BJ (cell line): ENCODE data around the gene OPRL1. TPM values are rescaled to one million over a fixed set of nuclear protein-coding genes. Genes with fewer than 3 reads are reported as not detected.
"Not testable (repeated sequence)": the region's sequence is repeated elsewhere in the genome, so short reads cannot be mapped to it uniquely, and the experiment has no call there.

Source experiments
- CTCF ChIA-PET: fragments of 350-600 bp; formaldehyde crosslinking; extraction: SDS; loops from one replicate; lab custom pipeline; 2021; ENCODE audit warnings: antibody characterized with exemption, inconsistent platforms; lab: Yijun Ruan, JAX
- POLR2A ChIA-PET: fragments of 300-600 bp; sonication (Branson Sonifier 250); formaldehyde crosslinking; extraction: SDS; loops from one replicate; lab custom pipeline; 2021; ENCODE audit warnings: antibody characterized with exemption; lab: Charles Lee
- DNase-seq: peaks from one replicate; pipeline ENCODE4 v3.0.0-alpha.2; 2011; ENCODE audit warnings: low read depth
- H3K27me3 ChIP-seq: 2 replicates; pipeline ENCODE4 v1.6.0; 2011; ENCODE audit warnings: low read length; ENCODE audit not compliant: control insufficient read depth, insufficient read depth
- H3K36me3 ChIP-seq: 2 replicates; pipeline ENCODE4 v1.5.1; 2011; ENCODE audit warnings: low read length; ENCODE audit not compliant: control insufficient read depth, insufficient read depth
- H3K4me3 ChIP-seq: 2 replicates; pipeline ENCODE4 v1.5.1; 2011; ENCODE audit warnings: low read depth, mild to moderate bottlenecking, control low read depth, low read length
- polyA plus RNA-seq: library from polyadenylated mRNA; depleted of rRNA; stranded (reverse); fragments of >200 nt; gene quantifications from 2 replicates; pipeline ENCODE4 v1.2.3, GENCODE V29; 2011
- TF ChIP-seq, protein P1 (sequence below): IDR thresholded peaks from 2 replicates; pipeline ENCODE4 v1.5.1; 2011; ENCODE audit warnings: low read depth, mild to moderate bottlenecking, control low read depth, inconsistent platforms, low read length, moderate library complexity; ENCODE audit not compliant: insufficient read depth

The OPRL1 gene
- polyA plus RNA-seq, 1 experiment: 0.97 TPM

DNA sequence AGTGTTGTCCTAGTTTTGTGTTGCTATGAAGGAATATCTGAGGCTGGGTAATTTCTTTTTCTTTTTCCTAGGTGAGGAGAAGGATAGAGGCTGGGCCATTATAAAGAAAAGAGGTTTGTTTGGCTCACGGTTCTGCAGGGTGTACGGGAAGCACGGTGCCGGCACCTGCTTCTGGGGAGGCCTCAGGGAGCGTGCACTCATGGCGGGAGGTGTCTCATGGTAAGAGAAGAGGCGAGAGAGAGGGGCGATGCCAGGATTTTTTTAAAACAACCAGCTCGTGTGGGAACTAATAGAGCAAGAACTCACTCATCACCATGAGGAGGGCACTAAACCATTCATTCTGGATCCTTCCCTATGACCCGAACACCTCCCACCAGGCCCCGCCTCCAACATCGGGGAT is 41.7 kb downstream of the OPRL1 start:
- POLR2A ChIA-PET: no interaction called here
- H3K27me3 ChIP-seq: peaks cover 4% of the 10 kb centered on the region; the same call in 1 of the 2 replicates
- no peak for DNase-seq

DNA sequence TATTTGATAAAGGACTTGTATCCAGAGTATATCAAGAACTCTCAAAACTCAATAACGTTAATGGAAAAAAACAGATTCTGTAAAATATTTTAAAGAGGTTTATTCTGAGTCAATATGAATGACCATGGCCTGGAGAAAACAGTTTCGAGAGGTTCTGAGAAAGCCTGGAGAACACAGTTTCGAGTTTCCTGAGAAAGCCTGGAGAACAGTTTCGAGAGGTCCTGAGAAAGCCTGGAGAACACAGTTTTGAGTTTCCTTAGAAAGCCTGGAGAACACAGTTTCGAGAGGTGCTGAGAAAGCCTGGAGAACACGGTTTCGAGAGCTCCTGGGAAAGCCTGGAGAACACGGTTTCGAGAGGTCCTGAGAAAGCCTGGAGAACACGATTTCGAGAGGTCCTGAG is 43.0 kb downstream of the OPRL1 start:
- H3K27me3 ChIP-seq, H3K4me3 ChIP-seq, DNase-seq, POLR2A ChIA-PET, H3K36me3 ChIP-seq: not testable (repeated sequence)
- CTCF ChIA-PET: interaction anchor here (4.2 to 5.1 kb wide), 2 partner anchors 41 to 85 kb away, joined by 35 to 49 read pairs; partner anchors contain the start of genes C20orf204, LKAAEAR1, OPRL1 and RGS19

More for the DNA sequence above, 41.7 kb downstream of the OPRL1 start:
- CTCF ChIA-PET: interaction anchor here (0.6 to 5.1 kb wide), 16 partner anchors 13 to 584 kb away, joined by 3 to 49 read pairs (median 4); partner anchors contain the start of genes C20orf204, LKAAEAR1, NPBWR2 and OPRL1
- no peaks in the 10 kb centered on the region for H3K36me3 ChIP-seq
- no peak overlapping the region for H3K4me3 ChIP-seq
- TF ChIP-seq, protein P1, sequence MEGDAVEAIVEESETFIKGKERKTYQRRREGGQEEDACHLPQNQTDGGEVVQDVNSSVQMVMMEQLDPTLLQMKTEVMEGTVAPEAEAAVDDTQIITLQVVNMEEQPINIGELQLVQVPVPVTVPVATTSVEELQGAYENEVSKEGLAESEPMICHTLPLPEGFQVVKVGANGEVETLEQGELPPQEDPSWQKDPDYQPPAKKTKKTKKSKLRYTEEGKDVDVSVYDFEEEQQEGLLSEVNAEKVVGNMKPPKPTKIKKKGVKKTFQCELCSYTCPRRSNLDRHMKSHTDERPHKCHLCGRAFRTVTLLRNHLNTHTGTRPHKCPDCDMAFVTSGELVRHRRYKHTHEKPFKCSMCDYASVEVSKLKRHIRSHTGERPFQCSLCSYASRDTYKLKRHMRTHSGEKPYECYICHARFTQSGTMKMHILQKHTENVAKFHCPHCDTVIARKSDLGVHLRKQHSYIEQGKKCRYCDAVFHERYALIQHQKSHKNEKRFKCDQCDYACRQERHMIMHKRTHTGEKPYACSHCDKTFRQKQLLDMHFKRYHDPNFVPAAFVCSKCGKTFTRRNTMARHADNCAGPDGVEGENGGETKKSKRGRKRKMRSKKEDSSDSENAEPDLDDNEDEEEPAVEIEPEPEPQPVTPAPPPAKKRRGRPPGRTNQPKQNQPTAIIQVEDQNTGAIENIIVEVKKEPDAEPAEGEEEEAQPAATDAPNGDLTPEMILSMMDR: no peak

DNA sequence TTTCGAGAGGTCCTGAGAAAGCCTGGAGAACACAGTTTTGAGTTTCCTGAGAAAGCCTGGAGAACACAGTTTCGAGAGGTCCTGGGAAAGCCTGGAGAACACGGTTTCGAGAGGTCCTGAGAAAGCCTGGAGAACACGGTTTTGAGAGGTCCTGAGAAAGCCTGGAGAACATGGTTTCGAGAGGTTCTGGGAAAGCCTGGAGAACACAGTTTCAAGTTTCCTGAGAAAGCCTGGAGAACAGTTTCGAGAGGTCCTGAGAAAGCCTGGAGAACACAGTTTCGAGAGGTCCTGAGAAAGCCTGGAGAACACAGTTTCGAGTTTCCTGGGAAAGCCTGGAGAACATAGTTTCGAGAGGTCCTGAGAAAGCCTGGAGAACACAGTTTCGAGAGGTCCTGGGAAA is 43.6 kb downstream of the OPRL1 start:
- H3K4me3 ChIP-seq, H3K36me3 ChIP-seq, DNase-seq, H3K27me3 ChIP-seq, CTCF ChIA-PET, POLR2A ChIA-PET: not testable (repeated sequence)

DNA sequence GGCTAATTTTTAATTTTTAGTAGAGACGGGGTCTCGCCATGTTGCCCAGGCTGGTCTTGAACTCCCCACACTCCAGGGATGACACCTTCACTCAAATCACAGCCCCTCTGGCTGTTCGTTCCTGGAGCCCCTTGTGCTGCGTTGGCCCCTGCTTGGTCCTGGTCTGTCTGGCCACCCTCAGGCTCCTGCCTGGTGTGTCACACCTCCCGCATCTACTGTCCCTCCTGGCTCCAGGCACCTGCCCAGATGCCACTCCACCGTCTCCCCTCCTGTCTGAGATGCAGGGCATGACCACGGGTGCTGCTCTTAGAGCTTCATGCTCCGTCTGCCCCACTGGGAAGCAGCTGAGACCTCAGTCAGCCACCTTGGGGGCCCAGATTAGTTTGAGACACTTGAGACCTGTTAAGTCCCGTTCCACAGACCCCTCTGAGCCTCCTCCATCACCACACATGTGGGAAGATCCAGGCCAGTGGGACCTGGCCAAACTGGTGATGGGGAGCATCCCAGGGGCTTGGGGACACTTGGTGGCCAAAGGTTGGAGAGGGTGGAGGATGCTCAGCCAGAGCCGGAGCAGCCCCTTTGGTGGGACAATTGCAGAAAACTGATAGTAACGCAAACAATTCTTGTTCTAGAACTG is 49.4 kb downstream of the OPRL1 start:
- ChIA-PET CTCF (no interaction called here), POLR2A (no interaction called here)
- TF ChIP-seq, protein P1: no peak
- DNase-seq: no peak
- Histone ChIP-seq H3K4me3 (no peak overlapping the region), H3K27me3 (peaks cover 2% of the 10 kb centered on the region; the same call in 1 of the 2 replicates), H3K36me3 (no peaks in the 10 kb centered on the region)

DNA sequence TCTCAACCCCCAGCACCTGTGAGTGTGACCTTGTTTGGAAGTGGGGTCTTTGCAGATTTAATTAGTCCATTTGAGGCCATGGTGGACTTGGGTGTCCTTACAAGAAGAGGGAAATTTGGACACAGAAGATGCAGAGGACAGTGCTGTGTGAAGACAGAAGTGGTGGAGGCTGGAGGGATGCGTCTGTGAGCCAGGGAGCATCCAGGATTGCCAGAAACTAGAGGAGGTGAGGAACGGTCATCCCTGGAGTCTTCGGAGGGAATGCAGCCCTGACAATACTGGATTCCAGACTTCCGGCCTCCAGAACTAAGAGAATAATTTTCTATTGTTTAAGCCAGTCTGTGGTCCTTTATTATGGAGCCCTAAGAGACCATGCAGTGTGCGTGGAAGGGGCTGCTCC is 50.4 kb downstream of the OPRL1 start:
- Histone ChIP-seq H3K27me3 (peaks cover 2% of the 10 kb centered on the region; the same call in 1 of the 2 replicates), H3K36me3 (no peaks in the 10 kb centered on the region), H3K4me3 (no peak overlapping the region)
- DNase-seq: no peak
- TF ChIP-seq, protein P1: no peak
- ChIA-PET POLR2A (no interaction called here), CTCF (no interaction called here)

DNA sequence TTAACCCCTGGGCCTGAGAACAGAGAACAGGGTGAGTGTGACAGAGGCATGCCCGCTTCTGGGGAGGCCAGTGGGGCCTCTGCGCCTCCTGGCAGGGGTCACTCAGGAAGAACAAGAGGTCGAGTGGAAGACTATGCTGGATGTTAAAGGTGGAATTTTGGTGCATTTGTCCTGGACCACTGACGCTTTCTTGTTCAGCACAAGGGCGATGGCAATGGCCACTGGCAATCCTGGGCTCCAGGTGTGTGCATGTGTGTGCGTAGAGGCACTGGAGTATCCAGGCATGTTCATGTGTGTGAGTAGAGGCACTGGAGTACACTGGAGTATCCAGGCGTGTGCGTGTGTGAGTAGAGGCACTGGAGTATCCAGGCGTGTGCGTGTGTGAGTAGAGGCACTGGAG is 51.0 kb downstream of the OPRL1 start:
- TF ChIP-seq, protein P1: no peak
- Histone ChIP-seq H3K4me3 (no peak overlapping the region), H3K36me3 (no peaks in the 10 kb centered on the region), H3K27me3 (peaks cover 2% of the 10 kb centered on the region; the same call in 1 of the 2 replicates)
- POLR2A ChIA-PET: no interaction called here
- DNase-seq: no peak
- CTCF ChIA-PET: no interaction called here
